Measurements from ENCODE around the gene SV2C. TPM values are rescaled to one million over a fixed set of nuclear protein-coding genes. Genes with fewer than 3 reads are reported as not detected.
A peak's percentile ranks its signal among the peaks of the same experiment; 100 is the strongest.

The SV2C gene
- polyA plus RNA-seq, 3 donors: 0.01 to 0.02 TPM; not detected in 1

GRCh38 chr5:76337953-76338451 lies 254.8 kb downstream of the SV2C start:
- H3K4me2 ChIP-seq (replicated peaks; ENCODE audit: extremely low read depth, low read length, poor library complexity, severe bottlenecking): no peak overlapping the region
- WGBS (ENCODE audit: insufficient coverage): 0% methylated on average over 1 of the region's 1 CpG
- Mint-ChIP-seq H3K36me3 (peaks cover 2 to 3% of the 10 kb centered on the region in 2 donors), H3K4me1 (peaks cover 32% of the 10 kb centered on the region), H3K27ac (no peak overlapping the region), H3K9me3 (peaks cover 0 to 4% (median 0%) of the 10 kb centered on the region in 7 donors), H3K27me3 (ENCODE audit: low read depth in 3 of 3) (peaks cover 0 to 3% (median 2%) of the 10 kb centered on the region in 3 donors), H3K4me3 (no peak overlapping the region)
- peaks cover 23 to 27% of the 10 kb centered on the region in 2 donors for H3K4me1 ChIP-seq (ENCODE audit: control insufficient read depth in 1 of 2, insufficient read depth in 2 of 2, low read length in 2 of 2)
- no peaks in the 10 kb centered on the region for H4K20me1 ChIP-seq (ENCODE audit: insufficient read depth, low read length)
- H3K9me3 ChIP-seq (replicated peaks in 1 of 2; ENCODE audit: control insufficient read depth in 1 of 2, insufficient read depth in 1 of 2, low read length in 2 of 2): no peaks in the 10 kb centered on the region
- intact Hi-C loops (cut with micrococcal nuclease): loop anchor here in 1 of 2 donors (5.0 kb wide), 1 partner anchor 304 kb away; no protein-coding TSS in a partner anchor
- H2AFZ ChIP-seq (ENCODE audit: insufficient read depth, low read depth, low read length, poor library complexity, severe bottlenecking): peak overlapping the region; percentile 7
- no peak overlapping the region for H3K4me3 ChIP-seq (replicated peaks in 1 of 3; ENCODE audit: low read depth in 2 of 3, low read length in 3 of 3)
- peak; percentile 39 to 56 (median 47) for DNase-seq
- H3K27ac ChIP-seq (ENCODE audit: low read depth in 1 of 2, low read length in 2 of 2): no peak overlapping the region
- no peaks in the 10 kb centered on the region for H3K36me3 ChIP-seq (replicated peaks in 1 of 2; ENCODE audit: control insufficient read depth in 1 of 2, insufficient read depth in 2 of 2, low read length in 2 of 2)
- no peak overlapping the region for H3K9ac ChIP-seq (ENCODE audit: insufficient read depth, low read length, poor library complexity, severe bottlenecking)
- H3K27me3 ChIP-seq (ENCODE audit: control insufficient read depth in 2 of 2, insufficient read depth in 2 of 2, low read length in 2 of 2): no peaks in the 10 kb centered on the region
- TF ChIP-seq, protein P1, sequence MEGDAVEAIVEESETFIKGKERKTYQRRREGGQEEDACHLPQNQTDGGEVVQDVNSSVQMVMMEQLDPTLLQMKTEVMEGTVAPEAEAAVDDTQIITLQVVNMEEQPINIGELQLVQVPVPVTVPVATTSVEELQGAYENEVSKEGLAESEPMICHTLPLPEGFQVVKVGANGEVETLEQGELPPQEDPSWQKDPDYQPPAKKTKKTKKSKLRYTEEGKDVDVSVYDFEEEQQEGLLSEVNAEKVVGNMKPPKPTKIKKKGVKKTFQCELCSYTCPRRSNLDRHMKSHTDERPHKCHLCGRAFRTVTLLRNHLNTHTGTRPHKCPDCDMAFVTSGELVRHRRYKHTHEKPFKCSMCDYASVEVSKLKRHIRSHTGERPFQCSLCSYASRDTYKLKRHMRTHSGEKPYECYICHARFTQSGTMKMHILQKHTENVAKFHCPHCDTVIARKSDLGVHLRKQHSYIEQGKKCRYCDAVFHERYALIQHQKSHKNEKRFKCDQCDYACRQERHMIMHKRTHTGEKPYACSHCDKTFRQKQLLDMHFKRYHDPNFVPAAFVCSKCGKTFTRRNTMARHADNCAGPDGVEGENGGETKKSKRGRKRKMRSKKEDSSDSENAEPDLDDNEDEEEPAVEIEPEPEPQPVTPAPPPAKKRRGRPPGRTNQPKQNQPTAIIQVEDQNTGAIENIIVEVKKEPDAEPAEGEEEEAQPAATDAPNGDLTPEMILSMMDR (IDR thresholded peaks at IDR 0.05): peak; percentile 64
- H3K79me2 ChIP-seq (ENCODE audit: insufficient read depth, low read length): no peaks in the 10 kb centered on the region

DNA sequence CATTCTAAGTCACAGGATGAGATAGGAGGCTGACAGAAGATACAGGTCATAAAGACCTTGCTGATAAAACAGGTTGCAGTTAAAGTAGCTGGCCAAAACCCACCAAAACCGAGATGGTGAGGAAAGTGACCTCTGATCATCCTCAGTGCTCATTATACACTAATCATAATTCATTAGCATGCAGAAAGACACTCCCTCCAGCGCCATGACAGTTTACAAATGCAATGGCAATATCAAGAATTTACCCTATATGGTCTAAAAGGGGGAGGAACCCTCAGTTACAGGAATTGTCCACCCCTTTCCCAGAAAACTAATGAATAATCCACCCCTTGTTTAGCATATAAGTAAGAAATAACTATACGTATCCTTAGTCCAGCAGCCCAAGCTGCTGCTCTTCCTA lies 256.7 kb downstream of the SV2C start:
- TF ChIP-seq, protein P1 (IDR thresholded peaks at IDR 0.05): no peak
- peaks cover 0 to 3% (median 2%) of the 10 kb centered on the region in 3 donors for H3K27me3 Mint-ChIP-seq (ENCODE audit: low read depth in 3 of 3)
- H3K4me1 ChIP-seq (ENCODE audit: control insufficient read depth in 1 of 2, insufficient read depth in 2 of 2, low read length in 2 of 2): peaks cover 23 to 27% of the 10 kb centered on the region in 2 donors
- no peak for DNase-seq
- H3K27ac Mint-ChIP-seq: no peak overlapping the region
- H3K4me2 ChIP-seq (replicated peaks; ENCODE audit: extremely low read depth, low read length, poor library complexity, severe bottlenecking): no peak overlapping the region
- H3K79me2 ChIP-seq (ENCODE audit: insufficient read depth, low read length): no peaks in the 10 kb centered on the region
- no peak overlapping the region for H3K27ac ChIP-seq (ENCODE audit: low read depth in 1 of 2, low read length in 2 of 2)
- peaks cover 2 to 3% of the 10 kb centered on the region in 2 donors for H3K36me3 Mint-ChIP-seq
- H3K36me3 ChIP-seq (replicated peaks in 1 of 2; ENCODE audit: control insufficient read depth in 1 of 2, insufficient read depth in 2 of 2, low read length in 2 of 2): no peaks in the 10 kb centered on the region
- H4K20me1 ChIP-seq (ENCODE audit: insufficient read depth, low read length): no peaks in the 10 kb centered on the region
- WGBS (ENCODE audit: insufficient coverage): no CpG with 5 or more reads among the region's 3 CpGs
- H3K27me3 ChIP-seq (ENCODE audit: control insufficient read depth in 2 of 2, insufficient read depth in 2 of 2, low read length in 2 of 2): no peaks in the 10 kb centered on the region
- H3K9me3 ChIP-seq (replicated peaks in 1 of 2; ENCODE audit: control insufficient read depth in 1 of 2, insufficient read depth in 1 of 2, low read length in 2 of 2): no peaks in the 10 kb centered on the region
- no peak overlapping the region for H2AFZ ChIP-seq (ENCODE audit: insufficient read depth, low read depth, low read length, poor library complexity, severe bottlenecking)
- H3K4me1 Mint-ChIP-seq: peaks cover 28% of the 10 kb centered on the region
- H3K9ac ChIP-seq (ENCODE audit: insufficient read depth, low read length, poor library complexity, severe bottlenecking): no peak overlapping the region
- intact Hi-C loops (cut with micrococcal nuclease): loop anchor here in 1 of 2 donors (5.0 kb wide), 2 partner anchors 67 to 302 kb away; no protein-coding TSS in a partner anchor
- peaks cover 0 to 4% (median 0%) of the 10 kb centered on the region in 7 donors for H3K9me3 Mint-ChIP-seq
- H3K4me3 Mint-ChIP-seq: no peak overlapping the region
- H3K4me3 ChIP-seq (replicated peaks in 1 of 3; ENCODE audit: low read depth in 2 of 3, low read length in 3 of 3): no peak overlapping the region

Data from CD14-positive monocyte (primary cell).